NCI-H226 (cell line): ENCODE data around the gene BRICD5.

Experiments
- DNase-seq: peaks from one replicate; pipeline ENCODE4 v3.0.0-alpha.2; 2015

Gene BRICD5

DNA sequence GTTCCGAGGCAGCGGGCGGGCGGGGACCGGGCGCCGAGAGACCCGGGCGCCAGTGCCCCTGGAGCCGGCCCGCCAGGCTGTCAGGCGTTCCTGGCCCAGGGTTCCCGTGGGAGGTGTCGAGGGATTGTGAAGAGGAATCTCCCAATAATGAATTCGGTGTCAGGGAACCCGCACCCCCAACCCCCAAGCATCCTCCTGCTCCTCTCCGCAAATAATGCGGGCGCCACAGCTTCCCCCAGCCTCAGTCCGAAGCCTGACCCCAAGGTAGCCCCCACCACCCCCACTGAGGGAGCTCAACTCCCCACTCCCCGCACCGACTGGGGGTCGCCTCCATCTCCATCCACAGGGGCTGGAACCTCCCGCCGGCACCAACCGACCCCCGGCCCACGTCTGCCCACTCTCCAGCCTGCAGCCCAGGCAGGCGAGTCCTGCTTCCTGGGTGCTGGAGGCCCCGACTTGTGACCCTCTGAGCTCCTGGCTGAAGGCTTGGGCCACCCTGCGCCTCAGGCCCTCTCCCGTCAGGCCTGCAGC, 13.6 kb downstream of the BRICD5 start:
- DNase-seq: no peak

DNA sequence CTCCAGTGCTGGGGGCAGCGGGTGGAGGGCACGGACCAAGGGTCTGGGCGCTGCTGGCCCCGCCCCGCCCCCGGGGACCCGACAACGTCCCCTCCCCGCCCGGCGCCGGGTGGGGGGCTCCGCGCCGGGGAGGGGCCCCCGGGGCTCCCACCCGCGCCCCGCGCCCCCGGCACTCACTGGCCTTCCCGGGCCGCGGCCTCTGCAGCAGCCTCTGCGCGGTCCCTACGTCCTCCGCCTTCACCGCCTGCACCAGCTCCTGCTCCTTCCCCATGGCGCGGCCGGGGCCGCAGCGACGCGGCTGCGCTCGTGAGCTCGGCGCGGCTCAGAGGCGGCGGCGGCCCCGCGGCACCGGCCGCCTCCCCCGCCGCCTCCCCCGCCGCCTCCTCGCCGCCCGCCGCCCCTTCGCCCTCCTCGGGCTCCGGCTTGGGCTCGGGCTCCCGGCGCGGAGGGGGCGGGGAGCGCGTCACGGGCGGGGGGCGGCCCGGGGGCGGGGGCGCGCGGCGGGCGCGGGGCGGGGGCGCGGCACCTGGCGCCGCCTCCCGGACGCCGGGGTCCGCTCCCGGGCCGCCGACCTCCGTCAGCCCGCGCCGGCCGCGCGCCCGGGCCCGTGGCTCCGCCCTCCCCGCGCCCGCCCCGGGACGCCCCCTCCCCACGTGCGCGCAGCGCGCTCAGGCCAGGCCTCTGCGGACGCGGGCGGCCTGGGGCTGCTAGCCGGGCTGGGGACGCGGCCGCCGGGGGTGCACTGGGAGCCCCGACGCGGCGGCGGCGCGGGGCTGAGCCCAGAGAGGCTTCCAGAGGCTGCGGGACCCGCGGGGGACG, 14.3 kb downstream of the BRICD5 start, which contains the start of gene CASKIN1:
Gene CASKIN1 (minus strand): TSS at position 444 of the 819 bp plus-strand sequence. CDS start 173 bp downstream, at position 271.
- DNase-seq: no peak

DNA sequence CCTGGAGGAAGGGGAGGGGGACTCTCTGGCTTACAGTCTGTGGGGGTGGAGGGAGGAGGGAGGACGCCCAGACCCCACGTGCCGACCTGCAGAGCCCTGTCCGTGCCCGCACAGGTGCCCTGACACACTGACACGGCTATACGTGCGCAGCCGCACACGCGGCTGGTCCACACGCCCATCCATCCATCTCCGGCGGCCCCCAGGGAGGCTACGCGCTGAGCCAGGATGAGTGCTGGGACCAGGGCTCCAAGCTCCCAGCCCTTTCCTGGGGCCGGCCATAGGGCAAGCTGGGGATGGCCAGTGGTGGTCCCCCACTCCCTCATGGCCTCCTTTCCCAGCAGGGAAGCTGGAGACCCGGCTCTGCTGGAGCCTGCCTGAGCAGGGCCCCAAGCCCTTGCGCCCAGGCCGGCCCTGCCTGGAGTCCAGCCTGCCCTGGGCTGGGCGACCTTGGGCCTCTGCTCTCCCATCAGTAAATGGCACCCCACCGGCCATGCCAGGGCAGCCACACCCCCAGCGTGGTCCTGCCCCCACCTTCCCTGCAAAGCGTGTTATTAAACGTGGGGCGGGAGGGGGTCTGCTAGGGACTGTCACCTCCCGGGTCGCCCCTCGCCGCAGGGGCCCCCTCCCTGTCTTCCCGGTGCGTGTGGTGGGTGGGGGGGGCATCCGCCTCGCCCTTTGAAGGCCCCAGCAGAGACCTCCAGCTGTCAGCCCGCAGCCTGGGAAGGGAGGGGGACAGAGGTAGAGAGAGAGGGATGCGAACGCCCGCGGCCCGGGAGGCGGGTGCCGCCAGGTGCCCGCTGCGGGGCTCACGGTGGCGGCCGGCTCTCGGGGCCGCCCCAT, 15.1 kb downstream of the BRICD5 start:
- DNase-seq: no peak

DNA sequence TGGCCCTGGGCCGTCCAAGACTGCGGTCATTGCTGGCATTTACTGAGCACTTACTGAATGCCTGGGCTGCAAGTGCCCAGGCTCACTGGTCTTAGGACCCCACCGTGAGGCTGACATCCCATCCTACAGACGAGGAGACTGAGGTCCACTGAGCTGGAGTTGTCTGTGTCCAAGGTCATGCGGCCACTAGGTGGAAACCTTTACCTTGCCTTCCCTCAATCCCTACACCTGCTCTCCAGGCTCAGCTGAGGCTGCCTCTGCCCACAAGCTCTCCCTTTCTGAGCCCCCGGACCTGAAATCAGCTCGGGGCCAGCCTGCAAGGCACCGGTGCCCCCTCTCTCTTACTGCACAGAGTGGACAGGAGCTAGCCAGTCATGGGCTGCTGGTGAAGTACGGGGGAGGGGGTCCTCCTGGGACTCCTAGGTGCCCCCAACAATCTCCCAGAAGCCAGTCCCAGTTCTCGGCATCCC, 15.8 kb downstream of the BRICD5 start:
- peak; percentile 60 for DNase-seq

DNA sequence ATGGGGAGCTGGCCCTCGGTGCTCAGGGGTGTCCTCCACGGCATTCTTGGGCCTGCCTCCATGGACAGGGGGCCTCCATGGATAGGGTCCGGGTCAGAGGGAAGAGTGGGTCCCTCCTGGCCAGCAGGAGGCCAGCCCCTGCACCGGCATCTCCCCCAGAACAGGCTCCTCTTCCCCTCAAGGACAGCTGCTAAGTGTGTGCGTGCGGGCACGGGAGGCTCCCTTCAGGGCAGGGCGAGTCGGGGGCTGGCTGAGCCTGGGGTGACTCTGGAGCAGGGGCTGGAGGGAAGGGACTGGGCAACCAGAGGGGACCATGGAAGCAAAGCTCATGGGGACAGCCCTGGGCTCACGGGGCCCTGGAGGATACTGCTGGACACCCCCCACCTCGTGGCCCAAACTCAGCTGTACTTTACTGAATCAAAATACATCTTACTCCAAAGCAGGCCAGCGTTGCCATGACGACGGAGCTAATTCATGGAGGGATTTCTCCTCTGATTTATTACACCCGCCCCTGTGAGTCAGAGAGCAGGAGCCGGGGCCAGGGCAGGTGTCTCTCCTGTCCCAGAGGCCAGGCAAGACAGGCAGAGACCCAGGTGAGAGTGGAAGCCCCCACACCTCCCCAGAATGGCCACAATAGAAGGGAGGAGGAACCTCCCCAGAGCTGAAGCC, 16.4 kb downstream of the BRICD5 start:
- DNase-seq: peak; percentile 22

DNA sequence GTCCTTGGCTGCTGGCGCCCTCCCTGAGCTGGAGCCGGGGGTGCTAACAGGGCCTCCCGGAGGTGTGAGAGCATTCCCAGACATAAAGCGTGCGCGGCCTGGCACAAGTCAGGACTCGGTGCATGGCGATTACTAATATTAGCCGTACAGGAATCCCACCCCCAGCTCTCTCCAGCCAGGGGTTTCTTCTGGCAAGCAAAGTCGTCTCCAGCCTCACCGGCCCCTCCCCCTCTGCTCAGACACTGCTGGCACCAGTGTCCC, 19.3 kb downstream of the BRICD5 start:
- DNase-seq: no peak

DNA sequence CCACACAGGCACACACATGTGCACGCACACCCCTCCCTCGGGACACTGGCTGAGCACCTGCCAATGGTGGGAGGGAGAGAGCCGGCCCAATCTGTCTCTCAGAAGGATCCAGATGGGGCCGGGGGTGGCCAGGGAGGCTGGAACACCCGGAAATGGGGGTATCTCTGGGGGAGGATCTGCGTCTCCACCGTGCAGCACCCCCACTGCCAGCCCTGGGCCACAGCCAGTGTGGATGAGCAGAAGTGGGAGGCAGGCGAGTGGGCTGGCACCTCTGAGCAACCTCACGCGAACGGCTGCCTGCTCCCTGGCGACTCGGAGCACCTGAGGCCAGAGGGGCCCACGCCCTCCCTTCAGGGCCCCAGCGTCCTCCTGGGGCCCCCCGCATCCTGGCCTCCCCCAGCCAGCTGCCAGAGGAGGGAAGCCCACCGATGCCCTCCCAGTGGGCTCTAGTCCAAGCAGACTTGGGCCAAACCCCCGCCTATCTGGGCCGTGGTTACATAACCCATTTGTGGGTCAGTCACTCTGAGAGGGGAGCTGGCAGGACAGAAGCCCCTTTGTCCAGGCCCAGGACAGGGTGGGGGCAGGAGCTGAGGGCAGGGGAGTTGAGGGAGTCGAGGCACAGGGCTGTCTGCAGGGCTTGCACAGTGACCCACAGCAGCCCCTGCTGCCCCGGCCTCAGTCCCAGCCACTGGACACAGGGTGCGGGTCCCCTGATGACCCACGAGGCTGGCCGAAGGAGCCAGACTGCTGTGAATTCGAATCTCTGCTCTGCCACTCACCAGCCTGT, 19.8 kb downstream of the BRICD5 start:
- DNase-seq: no peak

DNA sequence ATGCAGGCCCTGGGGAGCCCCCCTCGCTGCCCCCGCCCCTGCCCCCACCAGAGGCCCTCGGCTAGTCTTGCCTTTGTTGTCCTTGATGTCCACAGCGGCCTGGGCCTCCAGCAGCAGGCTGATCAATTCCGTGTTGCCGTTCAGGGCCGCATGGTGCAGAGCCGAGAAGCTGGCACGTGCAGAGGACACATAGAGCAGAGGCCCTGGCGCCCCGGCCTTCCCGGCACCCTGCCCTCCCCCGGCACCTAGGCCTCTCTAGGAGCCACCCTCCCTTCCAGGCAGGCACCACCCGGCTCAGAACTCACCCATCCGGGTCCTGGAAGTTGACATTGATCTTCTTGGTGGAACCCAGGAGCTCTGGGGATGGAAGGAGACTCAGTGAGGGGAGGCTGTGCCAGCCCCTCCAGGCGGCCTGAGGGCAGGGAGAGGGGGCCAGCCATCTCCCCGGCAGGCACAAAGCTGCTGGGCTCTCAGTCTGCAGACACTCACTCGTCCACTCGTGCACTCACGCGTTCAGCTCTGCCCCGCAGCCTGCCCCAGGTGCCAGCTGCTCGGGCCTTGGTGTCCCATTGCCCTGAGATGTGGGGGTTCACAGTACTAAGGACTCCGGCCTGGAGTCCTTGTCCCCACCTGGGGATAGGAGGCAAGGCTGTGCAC, 20.5 kb downstream of the BRICD5 start:
- no peak for DNase-seq

DNA sequence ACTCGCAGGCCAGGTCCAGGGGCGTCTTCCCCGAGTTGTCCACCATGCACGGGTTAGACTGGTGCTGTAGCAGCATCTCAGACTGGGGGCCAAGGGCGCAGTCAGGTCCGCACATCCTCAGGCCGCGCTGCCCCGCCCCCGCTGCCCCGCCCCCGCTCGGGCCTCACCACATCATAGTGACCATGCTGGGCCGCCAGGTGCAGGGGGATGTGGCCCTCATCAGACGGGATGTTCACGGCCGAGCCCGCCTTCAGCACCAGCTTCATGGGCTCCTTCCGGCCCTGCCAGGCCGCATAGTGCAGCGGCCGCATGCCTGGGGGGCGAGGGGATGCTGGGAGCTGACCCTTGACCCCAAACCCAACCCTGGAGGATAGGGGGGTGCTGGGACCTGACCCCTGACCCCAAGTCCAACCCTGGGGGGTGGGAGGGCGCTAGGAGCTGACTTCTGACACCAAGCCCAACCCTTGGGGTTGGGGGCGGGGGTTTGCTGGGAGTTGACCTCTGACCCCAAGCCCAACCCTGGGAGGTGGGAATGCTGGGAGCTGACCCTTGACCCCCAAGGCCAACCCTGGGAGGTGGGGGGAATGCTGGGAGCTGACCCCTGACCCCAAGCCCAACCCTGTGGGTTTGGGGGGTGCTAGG, 21.3 kb downstream of the BRICD5 start:
- DNase-seq: no peak

DNA sequence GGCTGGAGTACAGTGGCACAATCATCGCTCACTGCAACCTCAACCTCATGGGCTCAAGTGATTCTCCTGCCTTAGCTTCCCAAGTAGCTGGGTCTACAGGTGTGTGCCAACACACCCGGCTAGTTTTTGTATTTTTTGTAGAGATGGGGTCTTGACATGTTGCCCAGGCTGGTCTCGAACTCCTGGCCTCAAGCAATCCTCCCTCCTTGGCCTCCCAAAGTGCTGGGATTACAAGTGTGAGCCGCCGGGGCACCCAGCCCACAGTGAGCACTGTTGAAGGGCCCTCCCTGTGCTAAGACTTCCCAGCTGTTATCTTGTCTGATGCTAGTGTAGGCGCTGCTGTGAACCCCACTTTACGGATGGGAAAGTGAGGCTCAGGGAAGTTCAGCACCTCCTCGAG, 22.3 kb downstream of the BRICD5 start:
- DNase-seq: no peak

DNA sequence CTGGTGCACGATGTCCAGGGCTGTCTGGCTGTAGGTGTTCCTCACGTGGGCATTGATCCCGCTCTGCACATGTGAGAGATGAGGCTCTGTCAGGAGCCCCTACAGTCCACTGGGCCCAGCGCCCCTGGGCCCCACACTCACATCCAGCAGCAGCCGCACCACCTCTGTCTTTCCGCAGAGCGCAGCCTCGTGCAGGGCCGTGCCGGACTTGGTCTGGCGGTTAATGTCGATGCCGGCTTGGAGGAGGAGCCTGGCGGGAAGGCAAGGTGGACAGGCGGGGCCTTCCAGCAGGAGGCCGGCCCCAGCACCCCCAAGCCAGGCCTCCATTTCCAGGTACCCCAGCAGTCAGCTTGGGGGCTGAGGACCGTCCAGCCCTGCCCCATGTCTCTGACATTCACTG, 23.5 kb downstream of the BRICD5 start:
- no peak for DNase-seq

DNA sequence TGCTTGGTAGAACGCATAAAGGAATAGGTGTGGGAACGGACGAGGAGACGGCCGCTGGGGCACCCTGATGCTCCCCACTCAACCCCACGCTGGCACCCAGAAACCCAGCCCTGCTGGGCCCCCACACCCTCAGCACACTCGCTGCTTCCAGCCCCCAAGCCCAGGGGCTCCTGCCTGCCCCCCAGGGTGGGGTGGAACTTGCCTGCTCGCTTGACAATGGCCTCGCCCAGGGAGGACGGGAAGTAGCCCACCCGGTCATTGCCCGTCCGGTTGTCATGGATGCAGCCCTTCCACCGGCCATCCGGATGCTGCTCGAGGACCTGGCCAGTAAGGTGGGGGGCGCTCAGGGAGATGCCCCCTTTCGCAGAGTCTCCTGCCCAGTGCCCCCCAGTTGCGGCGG, 24.2 kb downstream of the BRICD5 start:
- DNase-seq: no peak

DNA sequence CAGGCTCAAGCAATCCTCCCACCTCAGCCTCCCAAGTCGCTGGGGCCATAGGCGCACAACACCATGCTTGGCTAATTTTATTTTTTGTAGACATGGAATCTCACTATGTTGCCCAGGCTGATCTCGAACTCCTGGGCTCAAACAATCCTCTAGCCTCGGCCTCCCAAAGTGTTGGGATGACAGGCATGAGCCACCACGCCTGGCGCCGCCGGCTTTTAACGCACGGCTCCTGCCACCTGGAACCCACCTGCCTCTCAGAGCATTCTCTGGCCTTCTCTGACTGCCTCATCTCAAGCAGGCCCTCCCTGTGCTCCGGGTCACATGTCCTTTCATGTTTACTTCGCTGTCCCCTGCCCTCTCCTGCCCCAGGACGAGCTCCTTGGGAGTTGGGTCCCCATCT, 24.6 kb downstream of the BRICD5 start:
- DNase-seq: no peak

DNA sequence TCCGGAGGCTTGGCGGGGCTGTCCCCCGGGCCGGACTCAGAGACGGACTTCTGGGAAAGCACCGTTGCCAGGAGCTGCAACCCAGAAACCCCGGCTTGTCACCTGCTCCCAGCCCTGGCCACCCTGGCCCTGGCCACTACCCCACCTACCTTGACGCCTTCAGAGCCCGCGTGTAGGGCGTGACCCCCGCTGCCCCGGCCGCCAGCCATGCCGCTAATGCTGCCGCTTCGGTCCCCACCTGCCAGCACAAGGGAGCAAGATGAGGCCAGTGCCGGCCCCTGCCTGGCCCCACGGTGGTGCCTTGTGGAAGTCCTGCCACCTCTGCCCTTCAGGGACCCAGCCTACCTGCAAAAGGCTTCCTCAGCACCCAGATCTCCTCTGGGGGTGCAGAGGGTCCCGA, 25.7 kb downstream of the BRICD5 start:
- no peak for DNase-seq

DNA sequence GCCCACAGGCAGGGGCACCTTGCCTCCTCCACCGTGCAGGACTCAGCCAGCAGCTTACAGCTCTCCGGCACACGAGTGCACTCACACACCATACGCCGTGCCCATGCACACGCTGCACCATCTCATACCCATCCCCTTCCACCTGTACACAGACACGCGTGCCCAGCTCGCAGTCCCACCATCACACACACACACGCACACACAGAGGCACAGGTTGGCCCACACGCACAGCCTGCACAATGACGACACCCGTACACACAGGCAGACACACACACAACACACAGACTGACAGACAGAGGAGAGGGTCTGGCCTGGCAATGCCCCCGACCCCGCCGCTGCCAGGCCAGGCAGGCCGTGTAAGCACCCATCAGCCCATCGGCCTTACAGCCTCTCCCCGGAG, 26.3 kb downstream of the BRICD5 start:
- no peak for DNase-seq

DNA sequence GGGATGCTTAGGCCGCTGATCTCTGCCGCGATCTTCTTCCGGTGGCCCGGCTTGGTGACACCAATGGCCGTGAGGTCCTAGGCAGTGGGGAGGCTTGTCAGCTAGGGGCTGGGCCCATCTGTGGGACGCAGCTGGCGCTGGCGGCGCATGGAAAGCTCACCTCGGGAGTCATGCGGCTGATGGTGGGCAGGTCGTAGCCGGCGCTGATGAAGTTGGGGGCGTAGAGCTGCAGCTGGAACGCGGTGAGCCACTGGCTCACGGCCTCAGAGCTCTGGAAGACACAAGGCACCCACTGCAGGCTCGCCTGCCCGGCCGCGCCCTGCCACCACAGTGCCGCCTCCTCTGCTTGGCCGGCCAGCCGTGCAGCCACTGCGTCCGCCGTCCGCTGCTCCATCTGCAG, 27.0 kb downstream of the BRICD5 start:
- DNase-seq: no peak

DNA sequence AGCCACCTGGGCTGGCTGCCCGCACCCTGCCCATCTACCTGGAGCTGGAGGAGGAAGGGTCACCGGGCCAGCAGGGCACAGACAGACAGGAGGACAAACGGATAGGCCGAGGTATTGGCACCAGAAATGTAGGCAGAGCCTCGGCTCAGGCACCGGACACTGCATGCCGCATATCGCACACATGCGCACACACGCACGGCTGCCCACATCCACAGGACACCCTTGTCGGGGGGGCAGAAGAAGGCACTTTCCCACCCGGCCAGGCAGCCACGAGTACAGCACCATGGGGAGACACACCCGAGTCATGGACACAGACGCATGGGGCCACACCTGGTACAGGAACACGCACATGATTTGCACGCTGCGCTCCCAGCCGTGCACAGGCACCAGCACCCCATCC, 28.7 kb downstream of the BRICD5 start:
- DNase-seq: no peak

DNA sequence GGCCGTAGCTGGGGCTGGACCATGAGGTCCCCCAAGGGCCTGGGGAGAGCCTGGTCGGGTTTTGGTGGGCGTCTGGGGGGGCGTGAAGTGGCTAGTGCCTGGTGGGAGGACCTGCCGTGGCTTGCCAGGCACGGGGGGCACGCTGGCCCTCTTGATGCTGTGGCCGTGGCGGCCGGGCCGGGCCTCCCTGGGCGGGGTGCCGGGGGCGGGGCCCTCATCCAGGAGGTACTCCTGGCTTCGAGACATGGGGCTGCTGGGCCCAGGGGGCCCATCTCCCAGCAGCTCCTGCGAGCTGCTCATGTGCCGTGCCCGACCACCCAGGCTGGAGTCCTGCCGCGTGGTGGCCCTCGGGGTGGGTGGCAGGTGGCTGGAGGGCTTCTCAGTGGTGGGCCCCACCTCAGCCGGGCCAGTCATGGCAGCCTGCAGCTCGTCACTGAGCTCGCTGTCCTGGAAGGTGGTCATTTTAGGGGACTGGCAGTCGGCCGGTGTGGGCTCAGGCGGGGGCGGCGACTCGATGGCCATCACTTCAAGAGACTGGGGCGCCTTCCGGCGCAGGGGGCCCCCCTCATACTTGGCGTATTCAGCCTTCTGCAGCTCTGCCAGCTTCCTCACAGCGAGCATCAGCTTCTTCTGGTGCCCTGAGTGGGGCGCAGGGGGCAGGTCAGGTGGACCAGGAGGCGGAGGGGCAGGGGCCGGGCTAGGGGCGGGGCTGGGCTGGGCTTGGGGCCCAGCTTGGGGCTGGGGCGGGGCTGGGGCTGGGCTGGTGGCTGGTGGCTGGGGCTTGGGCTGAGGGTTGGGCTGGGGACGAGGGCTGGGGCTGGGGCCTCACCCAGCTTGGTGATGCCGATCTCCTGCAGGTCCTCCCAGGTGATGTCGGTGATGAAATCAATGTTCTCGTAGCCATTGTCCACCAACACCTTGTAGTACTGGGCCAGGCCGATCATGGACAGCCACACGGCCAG, 29.4 kb downstream of the BRICD5 start:
- DNase-seq: no peak

DNA sequence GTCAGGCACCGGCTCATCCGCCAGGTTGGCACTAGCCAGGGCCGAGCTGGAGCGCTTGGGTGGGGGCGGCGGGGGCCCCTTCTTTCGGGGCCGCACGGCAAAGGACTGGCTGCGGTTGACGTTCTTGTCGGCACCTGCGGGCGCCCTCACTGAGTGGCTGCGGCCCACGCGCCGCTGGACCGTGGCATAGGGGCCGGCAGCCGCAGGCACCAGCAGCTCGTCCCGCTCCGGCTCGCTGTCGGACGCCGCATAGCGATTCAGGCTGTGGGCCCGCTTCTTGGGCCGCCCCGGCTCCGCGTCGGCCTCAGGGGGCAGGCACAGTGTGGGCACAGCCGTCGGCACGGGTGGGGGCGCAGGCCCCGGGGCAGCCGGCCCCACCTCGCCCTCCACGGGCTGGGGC, 30.2 kb downstream of the BRICD5 start:
- DNase-seq: no peak

DNA sequence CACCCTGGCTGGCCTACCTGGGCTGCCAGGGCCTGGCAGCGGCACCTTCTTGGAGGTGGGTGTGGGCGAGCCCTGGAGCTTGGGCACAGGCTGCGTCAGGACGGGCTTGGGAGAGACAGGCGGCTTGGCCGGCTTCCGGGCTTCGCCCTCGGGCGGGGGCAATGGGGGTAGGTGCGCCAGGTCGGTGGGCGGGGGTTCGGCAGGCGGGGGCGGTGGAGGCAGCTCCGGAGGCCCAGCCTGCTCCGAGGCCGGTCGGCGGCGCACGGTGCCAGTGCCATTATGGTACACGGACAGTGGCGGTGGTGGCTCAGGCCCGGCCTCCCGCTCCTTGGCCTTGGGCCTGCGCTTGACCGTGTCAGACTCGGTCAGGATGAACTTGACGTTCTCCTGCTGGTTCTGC, 31.1 kb downstream of the BRICD5 start:
- no peak for DNase-seq
